ENCODE results near the gene PORCN.
A peak's percentile ranks its signal among the peaks of the same experiment; 100 is the strongest.
"Not testable (repeated sequence)": the region's sequence is repeated elsewhere in the genome, so short reads cannot be mapped to it uniquely, and the experiment has no call there.

PORCN gene

DNA sequence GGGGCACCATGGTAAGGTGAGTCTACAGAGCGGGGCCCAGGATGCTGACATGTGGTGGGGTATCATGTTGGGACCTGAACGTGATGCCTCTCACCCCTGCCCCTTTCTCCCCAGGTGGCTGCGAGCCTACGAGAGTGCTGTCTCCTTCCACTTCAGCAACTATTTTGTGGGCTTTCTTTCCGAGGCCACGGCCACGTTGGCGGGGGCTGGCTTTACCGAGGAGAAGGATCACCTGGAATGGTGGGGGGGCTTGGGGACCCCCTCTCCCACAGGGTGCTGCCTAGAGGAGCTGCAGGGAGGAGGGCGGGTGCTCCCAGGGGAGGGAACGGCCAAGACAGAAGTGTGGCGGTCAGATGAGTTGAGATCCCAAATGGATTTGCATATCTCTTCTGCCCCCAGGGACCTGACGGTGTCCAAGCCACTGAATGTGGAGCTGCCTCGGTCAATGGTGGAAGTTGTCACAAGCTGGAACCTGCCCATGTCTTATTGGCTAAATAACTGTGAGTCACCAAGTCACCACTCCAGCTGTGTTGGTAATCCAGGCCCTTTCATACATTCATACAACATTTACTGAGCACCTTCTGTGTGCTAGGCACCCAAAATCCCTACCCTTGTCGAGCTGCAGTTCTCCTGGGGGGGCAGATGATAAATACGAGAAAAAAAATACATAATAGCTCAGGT is 5.5 kb downstream of the PORCN start:
- DNase-seq = no peak

DNA sequence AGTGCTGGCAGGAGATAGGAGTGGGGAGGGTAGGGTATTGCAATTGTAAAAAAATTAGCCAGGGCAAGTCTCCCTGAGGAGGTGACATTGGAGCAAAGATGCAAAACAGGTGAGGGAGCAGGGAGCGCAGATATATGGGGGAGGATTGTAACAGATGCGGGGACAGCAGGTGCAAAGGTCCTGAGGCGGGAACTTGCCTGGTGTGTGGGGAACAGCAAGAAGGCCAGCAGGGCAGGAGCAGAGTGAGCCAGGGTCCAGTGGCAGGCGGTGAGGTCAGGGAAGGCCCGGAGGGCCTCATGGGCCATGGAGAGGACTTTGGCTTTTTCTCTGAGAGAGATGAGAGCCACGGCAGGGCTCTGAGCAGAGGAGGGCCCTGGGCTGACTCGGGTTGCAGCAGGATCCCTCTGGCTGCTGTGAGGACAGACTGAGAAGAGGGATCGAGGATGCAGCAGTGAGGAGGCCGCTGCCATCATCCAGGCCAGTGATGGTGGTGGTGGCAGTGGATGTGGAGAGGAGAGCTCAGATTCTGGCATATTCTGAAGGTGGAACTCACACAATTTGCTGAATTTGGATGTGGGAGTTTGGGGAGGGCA is 6.2 kb downstream of the PORCN start:
- no peak for DNase-seq

DNA sequence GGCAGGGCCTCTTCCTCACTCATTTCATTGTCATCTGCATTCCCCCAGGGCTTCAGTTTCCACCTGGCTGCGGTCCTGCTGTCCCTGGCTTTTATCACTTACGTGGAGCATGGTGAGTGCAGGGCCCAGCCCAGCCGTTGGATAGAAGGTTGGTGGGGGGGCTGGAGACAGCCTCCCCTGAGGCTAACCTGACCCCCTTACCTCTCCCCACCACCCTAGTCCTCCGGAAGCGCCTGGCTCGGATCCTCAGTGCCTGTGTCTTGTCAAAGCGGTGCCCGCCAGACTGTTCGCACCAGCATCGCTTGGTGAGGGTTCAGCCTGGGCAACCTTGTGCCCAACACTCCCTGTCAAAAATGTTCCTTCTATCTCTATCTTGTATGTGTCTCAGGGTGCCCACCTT is 7.0 kb downstream of the PORCN start:
- no peak for DNase-seq

DNA sequence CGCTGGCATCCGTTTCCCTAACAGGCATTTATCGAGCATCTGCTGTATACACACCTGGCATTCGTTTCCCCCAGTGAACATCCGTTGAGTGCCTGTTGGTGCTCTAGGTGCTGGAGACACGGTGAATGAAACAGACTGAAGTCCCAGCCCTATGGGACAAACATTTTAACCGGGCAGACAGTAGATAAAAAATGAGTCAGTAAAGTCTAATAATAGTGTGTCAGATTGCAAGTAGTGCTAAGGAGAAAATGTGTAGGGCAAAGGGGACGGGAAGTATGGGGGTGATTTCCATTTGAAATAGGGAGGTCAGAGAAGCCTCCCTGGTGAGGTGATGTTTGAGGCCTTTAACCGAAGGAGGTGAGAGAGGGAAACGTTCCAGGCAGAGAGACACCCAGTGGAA is 7.5 kb downstream of the PORCN start:
- no peak for DNase-seq

DNA sequence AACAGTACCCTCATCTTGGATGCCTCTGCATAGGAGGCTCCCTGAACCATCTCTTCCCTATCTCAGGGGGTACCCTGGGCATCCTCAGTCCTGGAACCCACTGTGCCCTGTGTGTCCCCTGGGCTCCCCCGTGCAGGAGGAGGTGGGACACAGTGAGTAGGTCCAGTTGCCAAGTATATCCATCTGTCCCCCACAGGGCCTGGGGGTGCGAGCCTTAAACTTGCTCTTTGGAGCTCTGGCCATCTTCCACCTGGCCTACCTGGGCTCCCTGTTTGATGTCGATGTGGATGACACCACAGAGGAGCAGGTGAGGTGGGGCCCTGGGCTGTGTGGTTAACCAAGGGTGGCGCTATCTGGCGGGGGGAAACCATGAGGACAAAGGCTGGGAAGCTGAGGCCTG is 8.2 kb downstream of the PORCN start:
- DNase-seq = no peak

DNA sequence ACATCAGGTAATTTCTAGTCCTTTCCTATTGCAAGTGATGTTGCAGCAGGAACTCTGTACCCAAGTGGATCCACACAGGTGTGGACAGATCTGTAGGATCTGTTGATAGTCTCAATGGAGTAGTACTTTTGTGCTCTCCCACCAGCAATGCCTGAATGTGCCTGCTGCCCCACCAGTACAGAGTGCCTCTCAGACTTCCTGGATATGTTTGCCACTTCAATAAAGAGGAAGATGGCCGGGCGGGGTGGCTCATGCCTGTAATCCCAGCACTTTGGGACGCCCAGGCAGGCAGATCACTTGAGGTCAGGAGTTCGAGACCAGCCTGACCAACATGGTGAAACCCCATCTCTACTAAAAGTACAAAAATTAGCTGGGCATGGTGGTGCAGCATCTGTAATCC is 10.7 kb downstream of the PORCN start:
- DNase-seq = not testable (repeated sequence)

DNA sequence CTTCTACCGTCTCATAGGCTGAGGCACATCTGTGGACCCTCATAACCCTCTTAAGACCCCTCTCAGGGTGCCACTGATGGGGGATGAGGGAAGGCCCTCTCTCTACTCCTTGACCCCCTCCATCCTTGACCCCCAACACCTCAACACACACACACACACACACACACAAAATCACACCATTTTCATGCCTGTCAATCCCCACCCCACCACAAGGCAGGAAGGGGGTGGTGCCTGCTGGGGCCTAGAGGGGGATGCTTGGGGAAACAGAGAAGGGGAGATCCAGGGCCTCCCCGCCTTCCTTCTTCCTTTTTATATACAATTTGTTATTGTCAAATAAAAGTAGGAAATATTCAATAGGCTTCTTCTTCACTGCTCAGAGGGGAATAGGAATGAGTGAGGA is 11.7 kb downstream of the PORCN start:
- no peak for DNase-seq

DNA sequence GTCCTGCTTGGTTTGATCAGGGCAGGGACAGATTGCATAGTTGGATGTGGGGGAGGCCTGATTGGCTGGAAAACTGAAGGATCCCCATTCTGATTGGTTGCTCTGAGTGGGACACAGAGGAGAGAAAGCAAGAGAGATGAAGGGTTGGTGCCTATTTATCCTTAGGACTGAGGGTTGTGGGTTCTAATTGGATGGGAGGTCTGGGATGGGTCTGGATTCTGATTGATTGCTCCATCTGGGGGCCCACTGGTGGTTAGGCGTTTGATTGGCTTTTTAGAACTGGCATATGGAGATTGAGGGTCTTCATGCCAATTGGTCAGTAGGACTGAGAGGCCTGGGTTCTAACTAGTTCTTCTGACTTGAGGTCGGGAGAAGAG is 12.2 kb downstream of the PORCN start:
- no peak for DNase-seq

DNA sequence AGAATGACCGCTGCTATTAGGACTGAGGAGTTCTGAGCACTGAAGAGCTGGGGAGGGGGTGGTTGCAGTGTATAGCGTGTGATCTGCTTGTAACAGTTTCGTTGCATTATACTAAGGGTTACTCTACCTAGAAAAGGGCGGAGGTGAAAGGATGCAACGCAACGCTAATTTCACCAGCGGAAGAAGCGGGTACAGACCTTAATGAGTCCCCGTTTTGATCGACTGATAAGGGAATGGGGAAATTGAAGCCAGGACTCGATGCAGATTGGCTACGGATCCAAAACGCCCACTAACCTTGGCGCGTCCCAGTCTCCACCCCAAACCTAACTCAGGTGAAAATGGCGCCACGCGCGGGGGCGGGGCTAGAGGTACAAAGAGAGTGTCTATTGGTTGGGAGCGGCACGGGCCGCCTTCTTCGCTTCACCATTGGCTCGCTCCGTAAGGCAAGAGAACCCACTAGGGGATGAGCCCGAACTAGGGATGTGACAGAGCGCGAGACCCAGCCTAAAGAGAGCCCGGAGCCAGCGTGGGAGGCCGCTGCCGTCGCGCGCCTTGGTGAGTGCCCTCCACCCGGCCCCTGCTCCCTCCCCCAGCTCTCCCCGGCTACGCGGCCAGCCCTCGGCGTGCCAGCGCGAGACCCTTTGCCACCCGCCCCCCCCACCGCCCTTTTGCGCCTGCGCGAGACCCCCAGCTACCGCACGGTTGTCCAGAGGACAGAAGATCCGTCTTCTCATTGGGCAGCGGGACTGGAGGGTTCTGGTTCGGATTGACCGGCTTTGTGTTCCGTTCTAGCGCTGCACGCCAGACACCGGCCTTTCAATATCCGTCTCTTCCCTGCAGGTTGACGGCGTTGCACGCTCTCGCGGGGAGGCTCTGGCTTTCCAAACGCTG is 12.8 kb downstream of the PORCN start, which contains the start of gene EBP:
Gene EBP (plus strand): TSS at position 456 of the 891 bp plus-strand sequence. CDS start 1,964 bp downstream, outside the sequence.
- peak; percentile 89 for DNase-seq

DNA sequence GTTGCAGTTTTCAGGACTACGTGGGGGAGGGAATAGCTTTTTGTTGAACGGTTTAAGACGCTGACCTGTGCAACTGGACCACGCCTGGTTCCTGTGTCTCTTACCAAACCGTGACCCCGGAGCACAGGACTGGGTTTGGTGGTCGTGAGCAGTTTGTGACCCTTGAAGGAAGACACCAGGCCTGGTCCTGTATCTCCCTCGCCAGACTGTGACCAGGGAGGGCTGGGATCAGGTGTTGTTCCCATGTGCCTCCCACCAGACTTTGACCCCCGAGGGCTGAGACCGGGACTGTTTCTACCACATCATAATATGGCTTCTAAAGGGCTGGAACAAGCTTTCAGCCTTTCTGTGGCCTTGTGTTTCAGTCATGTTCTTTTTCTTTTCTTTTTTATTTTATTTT is 13.5 kb downstream of the PORCN start:
- DNase-seq = no peak

DNA sequence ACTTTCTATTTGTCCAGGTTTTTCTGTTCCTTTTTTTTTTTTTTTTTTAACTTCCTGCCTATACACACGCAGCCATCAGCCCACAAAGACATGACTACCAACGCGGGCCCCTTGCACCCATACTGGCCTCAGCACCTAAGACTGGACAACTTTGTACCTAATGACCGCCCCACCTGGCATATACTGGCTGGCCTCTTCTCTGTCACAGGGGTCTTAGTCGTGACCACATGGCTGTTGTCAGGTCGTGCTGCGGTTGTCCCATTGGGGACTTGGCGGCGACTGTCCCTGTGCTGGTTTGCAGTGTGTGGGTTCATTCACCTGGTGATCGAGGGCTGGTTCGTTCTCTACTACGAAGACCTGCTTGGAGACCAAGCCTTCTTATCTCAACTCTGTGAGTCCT is 14.9 kb downstream of the PORCN start:
- DNase-seq = no peak

DNA sequence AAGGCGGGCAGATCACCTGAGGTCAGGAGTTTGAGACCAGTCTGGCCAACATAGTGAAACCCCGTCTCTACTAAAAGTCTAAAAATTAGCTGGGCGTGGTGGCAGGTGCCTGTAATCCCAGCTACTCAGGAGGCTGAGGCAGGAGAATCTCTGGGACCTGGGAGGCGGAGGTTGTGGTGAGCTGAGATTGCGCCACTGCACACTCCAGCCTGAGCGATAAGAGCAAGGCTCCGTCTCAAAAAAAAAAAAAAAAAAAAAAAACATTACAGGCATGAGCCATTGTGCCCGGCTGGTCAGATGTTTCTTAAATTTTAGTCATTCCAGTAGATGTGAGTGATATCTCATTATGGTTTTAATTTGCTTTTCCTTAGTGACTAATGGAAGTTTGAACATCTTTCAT is 17.1 kb downstream of the PORCN start:
- not testable (repeated sequence) for DNase-seq

DNA sequence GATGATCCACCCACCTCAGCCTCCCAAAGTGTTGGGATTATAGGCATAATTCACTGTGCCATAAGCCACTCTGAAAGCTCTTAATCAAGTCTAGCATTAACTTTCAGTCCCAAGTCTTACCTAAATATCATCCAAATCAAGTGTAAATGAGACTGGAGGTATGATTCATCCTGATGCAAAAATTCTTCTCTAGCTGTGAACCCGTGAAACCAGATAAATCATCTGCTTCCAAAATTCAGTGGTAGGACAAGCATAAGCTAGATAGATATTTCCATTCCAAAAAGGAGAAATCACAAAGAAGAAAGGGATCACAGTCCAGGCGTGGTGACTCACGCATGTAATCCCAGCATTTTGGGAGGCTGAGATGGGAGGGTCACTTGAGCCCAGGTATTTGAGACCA is 21.9 kb downstream of the PORCN start:
- no peak for DNase-seq

DNA sequence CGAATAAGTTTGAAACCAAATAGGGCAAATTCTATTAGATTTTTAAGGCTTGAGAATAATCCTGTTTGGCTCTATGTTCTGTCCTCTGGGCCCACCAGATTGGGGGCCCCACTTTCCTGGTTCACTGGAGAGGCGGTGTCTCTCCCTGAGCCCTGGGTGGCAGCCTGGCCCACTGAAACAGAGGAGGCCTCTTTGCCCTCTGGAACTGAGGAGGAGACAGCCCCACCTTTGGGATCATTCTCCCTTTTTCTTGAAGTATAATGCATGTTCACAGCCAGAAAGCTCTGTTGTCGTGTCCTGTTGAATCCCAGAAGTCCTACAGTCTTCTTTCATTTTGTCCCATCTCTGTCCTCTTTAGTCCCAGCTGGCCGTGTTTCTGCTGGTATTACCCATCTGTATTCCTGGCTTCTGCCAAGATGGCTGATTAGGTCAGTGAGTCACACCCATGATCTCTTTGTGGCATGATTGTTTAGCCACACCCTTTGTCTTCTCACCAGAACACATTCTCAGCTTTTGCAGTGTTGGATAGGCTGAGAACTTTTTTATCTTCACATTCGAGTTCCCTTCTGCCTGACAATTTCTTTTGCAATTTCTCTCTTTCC is 22.7 kb downstream of the PORCN start:
- no peak for DNase-seq

DNA sequence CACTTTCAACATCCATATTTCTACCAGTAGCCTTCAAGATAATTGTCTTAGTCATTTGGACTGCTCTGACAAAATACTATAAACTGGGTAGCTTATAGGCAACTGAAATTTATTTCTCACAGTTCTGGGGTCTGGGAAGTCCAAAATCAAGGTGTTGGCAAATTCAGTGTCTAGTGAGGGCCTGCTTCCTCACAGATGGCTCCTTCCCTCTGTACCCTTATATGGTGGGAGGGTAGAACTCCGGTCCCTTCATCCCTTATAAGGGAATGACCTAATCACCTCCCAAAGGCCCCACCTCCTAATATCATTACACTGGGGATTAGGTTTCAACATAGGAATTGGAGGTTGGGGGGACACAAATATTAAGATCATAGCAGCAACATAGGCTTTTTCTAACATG is 23.4 kb downstream of the PORCN start:
- no peak for DNase-seq

DNA sequence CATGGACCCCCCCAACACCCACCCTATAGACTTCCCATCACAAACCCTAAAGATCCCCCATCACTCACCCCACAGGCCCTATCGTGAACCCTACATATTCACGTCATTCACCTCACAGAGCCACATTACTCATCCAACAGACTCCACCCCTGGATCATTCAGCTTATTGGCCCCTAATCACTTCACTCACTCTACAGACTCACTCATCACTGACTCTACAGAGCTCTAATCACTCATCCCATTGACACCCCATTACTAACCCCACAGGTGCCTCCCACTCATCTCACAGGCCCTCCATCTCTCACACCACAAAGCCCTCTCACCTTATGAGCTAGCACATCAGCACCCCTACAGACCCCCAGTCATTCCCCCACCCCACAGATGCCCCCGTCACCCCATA is 24.4 kb downstream of the PORCN start:
- no peak for DNase-seq

DNA sequence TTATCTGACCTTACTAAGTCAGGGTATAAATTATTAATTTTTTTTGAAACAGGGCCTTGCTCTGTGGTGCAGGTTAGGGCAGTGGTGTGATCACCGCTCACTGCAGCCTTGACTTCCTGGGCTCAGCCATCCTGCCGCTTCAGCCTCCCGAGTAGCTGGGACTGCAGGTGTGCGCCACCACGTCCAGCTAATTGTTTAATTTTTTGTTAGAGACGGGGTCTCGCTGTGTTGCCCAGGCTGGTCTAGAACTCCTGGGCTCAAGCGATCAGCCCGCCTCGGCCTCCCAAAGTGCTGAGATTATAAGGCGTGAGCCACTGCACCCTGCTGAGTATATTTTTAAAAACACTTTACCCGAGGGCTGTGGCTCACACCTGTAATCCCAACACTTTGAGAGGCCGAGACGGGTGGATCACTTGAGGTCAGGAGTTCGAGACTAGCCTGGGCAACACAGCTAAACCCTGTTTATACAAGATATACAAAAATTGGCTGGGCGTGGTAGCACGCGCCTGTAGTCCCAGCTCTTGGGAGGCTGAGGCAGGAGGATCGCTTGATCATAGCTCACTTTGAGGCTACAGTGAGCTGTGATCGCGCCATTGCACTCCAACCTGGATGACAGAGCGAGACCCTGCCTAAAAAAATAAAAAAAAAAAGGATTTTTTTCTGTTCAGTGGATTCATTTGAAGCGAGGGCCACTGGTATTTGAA is 30.0 kb downstream of the PORCN start:
- DNase-seq = no peak

DNA sequence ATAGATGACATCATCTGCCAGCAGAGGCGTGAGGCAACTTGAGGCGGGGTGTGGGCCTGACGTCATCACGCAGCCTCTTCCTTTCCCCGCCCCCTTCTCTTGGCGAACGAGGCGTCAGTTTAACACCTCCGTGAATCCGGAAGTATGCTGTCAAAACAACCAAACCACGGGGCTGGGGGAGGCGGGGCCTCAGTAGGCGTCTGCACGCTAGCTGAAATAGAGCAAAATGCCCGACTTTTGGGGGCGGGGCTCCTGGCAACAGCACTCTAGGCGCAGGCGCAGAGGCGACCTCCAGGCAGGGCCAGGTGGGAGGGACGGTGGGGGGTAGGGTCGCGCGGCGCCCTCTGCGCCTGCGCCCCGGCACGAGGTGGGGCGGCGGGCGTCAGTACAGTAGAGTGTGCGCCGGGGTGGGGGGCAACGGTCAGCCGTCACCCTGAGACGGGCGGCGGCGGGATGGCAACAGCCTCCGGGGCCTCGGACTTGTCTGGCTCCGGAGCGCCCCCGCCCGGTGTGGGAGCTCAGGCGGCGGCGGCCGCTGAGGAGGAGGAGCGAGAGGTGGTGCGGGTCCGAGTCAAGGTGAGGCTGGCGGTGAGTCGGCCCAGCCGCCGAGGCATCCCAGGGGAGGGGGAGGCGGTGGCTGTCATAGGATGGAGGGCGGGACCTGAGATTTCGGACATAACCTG is 30.7 kb downstream of the PORCN start, which contains the start of gene TBC1D25:
Gene TBC1D25 (plus strand): TSS at position 370 of the 683 bp plus-strand sequence. CDS start 84 bp downstream, at position 454.
- peak; percentile 95 for DNase-seq

DNA sequence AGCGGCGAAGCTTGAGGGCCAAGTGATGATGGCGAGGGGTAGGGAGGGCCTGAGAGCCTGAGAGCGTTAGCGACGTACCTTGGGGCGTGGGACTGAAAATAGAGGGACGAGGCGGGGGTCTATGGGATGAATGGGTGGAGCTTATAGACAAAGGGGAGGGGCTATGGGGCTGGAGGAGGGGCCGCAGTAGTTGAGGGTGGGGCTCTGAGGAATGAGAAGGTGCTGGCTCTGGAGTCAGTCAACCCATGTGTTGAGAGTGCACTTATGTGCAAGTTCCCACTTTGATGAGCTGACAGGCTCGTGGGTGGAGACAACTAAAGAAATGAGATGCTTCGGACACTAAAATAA is 31.2 kb downstream of the PORCN start:
- DNase-seq = peak; percentile 57

DNA sequence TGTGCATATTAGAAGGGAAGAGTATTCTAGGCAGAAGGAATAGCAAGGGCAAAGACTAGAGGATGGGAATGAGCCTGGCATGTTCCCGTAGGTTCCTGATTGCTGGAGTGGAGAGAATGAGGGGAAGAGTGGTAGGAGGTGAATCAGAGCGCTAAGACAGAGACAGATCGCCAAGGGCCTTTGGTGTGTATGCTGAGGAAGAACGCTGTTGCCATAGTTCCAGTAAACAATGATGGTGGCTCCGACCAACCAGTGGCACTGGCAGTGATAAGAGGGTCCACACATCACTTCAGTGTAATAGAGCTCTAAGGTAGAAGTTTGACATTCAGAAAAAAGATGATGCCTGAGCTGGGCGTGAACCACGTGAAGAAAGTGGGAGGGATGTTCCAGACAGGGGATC is 31.7 kb downstream of the PORCN start:
- no peak for DNase-seq

DNA sequence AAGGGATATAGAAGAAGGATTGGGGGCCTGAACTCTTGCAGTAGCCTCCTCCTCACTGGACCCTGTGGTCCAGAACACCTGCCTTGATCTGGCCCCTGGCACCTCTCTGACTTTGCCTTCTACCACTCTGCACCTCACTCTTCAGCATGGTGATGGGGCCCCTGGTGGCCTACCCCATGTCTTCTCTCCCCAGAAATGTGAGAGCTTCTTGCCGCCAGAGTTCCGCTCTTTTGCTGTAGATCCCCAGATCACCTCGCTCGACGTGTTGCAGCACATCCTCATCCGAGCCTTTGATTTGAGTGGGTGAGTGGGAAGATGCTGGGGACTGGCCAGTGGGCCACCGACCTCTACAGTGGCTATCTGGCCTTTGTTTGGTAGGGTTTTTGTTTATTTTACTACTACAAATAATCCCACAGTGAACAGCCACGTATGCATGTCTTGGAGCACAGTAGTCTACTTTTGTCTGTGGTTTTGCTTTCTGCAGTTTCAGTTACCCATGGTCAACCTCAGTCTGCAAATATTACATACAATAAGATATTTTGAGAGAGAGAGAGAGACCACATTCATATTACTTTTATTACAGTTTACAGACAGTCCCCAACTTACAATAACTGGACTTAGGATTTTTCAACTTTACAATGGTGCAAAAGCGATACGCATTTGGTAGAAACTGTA is 32.5 kb downstream of the PORCN start:
- DNase-seq = no peak

DNA sequence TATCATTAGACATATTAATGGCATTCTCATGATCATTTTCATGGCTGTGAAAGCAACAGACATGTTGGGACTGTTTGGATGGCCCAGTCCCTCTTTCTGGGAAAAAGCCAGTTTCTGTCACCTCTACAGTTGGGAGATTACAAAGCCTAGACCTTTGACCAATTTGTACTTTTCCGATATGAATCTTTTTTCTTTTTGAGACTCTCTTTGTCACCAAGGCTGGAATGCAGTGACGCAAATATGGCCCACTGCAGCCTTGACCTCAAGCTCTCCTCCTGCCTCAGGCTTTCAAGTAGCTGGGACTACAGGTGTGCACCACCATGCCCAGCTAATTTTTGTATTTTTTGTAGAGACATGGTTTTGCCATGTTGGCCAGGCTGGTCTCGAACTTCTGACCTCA is 40.1 kb downstream of the PORCN start:
- DNase-seq = no peak
